Stimulated activated CD4-positive, alpha-beta T cell treated with anti-CD3 and anti-CD28 coated beads, Interleukin-2, amount 100 ng/mL, for 24 hours (primary cell): Measurements from ENCODE around the gene ID4.

ENCODE experiments used
- DNase-seq, 2 donors: peaks; one replicate each; pipeline ENCODE4 v3.0.0-alpha.2; 2020

ID4 gene

DNA sequence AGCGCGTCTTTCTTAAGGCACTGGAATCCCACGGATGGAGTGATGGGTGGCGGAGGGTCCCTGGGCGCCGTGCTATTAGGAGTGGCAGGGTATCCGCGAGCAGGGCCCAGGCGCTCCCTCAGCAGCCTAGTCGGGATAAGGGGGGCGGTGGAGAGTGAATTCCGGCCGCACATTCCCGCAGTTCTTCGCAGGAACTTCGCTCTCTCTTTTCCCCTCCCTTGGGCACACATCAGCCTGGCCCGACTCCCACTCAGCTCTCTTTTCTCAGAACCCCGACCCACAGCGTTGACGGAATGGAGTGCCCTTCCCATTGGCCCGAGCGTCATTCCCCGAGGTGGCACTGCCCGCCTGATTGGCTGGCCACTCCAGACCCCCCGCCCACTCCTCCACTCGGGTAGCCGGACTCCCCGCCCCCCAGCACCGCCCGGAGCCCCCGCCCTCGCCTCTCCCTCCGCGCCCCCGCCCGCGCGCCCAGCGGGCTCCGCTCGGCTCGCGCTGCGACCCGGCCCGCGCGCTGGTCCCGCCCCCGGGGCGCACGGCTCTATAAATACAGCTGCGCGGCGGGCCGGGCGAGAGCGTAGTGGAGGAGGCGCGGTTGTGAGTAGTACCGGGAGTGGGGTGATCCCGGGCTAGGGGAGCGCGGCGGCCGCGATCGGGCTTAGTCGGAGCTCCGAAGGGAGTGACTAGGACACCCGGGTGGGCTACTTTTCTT is at the start of gene ID4:
Gene ID4 (plus strand): TSS at position 572 of the 712 bp plus-strand sequence. CDS start 385 bp downstream, outside the sequence.
- DNase-seq, result peak in 1 of 2 donors; percentile 6

DNA sequence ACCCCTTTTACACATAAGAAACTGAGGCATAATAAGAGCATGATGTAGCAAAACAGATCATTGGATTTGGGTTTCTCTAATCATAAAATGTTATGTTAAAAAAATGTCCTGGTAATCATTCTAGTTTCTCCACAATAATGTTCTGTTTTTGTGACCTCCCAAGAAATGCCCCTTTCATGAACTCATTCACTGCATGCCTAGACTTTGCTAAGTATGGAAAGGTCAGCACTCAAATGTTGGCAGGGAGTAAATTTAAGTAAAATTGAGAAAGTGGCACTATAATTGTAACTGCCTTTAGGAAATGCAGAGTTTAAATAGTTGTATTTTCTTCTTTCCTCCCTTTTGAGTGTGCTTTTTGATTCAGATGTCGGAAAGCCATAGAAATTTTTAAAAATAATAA is 48.5 kb upstream of the ID4 start:
- no peak for DNase-seq

- no peak for DNase-seq
Measured at GRCh38 chr6:19789100-19789803, 47.9 kb upstream of the ID4 start.

- DNase-seq, result no peak
Measured at GRCh38 chr6:19791267-19791666, 45.9 kb upstream of the ID4 start.

DNA sequence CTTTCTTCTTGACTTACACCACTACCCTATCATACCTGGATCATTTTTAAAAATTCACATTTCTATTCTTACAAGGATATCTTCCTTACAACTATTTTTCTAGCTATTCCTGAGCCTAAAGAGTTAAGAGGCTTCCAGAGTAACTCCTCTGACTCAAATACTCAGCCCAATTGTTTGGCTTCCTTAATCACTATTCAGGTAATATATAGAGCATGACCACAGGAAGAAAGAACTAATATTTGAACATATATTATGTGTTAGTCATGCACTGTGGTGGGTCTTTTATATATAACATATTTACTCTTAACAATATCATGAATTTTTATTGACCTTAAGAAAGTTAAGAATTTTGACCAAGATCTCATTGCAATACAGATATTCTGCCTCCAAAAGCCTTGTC is 42.0 kb upstream of the ID4 start:
- DNase-seq, result no peak

DNA sequence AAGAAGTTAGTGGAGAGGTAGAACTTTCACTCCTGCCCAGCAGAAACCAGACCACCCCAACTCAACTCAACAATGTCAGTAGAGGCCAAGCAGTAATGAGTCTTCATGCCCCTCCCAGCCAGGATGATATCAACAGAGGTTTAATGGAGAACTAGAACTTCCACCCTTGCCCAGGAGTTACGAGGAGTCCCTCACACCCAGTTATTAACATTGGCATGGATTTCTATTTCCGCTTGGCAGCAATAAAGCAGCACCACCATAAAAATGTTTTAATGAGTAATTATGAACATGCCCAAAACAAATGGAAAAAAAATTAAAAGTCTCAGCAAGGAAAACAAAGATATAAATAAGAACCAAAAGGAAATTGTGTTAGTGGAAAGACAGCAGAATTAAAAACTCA is 40.7 kb upstream of the ID4 start:
- no peak for DNase-seq

- no peak for DNase-seq
Measured at GRCh38 chr6:19798362-19798761, 38.8 kb upstream of the ID4 start.

- no peak for DNase-seq
Measured at GRCh38 chr6:19802656-19803055, 34.5 kb upstream of the ID4 start.

- DNase-seq, result no peak
Measured at GRCh38 chr6:19803331-19804204, 33.6 kb upstream of the ID4 start.

- DNase-seq, result peak; percentile 50 to 82
Measured at GRCh38 chr6:19804205-19805128, 32.7 kb upstream of the ID4 start.

DNA sequence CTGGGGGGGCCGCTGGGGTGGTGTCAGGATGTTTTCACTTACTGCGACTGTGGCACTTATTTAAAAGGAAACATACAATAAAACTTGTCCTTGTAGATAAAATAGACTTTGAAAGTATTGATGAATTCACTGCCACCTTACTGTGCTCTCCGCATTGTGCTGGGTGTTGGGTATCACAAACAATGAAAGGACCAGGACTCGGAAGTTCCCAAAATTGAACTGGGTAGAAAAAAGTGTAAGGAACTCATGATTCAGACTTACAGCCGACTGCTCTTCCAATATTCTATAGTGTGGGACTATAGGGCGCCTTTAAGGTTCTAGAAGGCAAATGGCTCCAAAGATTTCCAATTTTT is 32.1 kb upstream of the ID4 start:
- no peak for DNase-seq

- DNase-seq, result no peak
Measured at GRCh38 chr6:19806971-19807396, 30.2 kb upstream of the ID4 start.

DNA sequence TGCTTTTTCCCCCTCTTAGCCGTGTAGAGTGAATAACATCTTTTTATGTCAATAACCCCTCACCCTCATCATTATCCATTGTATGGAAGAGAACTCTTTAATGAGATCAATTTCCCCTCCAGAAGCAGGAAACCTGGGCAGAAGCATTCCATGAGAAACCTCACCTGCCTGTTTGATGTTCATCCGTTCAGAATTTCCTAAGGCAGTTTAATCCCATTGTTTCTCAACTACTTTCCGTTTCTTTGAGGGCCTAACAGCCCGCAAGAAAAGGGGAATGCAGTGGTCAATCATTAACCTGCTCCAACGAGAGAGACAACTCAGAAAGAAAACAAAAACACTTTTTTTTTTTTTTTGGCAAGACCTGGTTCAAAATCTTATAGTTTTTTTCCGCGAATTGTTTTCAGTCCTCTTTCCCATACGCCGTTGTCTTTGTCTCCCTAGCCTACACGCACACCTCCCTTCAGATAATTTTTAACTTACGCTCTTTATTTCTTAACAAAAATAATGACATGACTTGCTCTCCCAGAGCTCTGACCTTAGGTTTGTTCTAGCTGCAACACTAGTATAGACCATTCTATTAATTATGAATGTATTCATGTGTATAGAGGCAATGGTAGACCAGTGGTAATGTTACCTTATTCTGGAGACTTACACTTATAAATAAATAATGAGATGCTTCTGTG is 25.6 kb upstream of the ID4 start:
- DNase-seq, result no peak

DNA sequence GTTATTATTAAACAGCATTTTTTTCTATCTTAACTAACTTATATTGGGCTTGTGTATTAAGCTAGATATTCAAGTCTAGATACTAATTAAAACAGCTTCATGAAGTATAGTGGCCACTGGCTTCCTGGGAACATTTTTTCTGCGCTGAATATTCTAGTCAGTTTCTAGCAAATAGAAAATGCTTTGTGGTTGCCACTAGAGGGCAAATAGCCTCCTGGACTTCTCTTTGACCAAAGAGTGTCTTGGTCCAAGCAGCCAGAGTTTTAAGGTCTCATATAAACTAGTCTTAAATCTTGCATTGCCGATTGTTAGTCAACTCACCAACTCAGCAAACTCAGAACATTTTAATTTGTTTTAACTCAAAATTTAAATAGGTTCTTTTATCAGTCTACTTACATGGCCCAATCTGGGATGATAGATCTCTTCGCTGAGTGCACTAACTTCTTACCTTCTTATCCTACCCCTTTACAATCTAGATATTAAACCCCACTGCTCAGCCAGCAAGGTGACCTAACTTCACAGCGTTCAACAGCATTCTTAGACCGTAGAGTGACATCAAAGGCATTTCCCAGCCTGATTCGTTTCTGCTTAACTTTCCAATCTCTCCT is 24.6 kb upstream of the ID4 start:
- DNase-seq, result no peak

DNA sequence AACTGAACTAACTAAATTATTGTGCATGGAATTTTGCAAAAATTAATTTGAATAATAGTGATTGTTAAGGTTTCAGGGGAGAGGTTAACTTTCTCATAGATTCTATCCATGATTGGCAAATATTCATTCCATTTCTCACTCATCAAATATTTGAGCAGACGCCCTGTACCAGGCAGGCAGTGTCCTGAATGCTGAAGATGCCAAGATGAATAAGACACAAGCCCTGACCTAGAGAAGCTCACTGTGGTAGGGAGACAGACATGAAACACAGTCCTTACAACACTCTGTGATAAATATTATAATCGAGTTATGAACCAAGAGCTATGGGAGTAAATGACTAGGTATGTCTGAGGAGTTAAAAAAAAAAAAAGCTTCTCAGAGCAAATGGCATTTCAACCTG is 18.4 kb upstream of the ID4 start:
- no peak for DNase-seq

DNA sequence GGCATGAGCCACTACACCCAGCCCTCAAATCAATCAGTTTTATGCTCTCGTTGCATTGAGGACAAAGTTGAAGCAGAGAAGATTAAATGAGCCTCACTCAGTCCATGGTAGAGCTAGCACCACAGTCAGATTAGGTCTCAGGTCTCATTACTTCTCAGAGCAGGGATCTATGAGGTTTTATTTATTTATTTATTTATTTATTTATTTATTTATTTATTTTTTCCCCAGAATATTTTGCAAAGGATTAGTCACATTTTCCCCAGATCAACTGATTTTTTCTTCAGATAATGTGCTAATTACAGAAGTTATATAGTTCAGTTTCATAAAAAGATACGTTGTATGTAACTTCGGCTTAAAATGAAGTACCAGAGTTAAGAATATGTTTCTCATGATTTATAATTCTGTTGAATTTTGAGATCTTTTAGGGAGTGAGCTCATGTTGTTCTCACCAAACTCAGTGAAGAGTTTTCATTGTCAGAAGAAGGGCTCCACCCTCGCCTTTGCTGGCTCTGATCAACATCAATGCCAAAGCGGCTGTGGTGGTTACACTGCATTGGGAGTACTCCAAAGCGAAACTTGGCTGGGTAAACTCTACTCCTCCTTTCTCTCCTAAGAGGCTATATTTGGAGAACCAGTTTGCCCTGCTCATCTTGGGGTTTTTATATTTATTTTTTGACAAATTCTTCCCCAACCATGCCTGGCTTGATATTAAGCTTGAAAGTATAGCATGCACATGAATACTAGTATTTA is 12.9 kb upstream of the ID4 start:
- DNase-seq, result no peak

- DNase-seq, result no peak
Measured at GRCh38 chr6:19827247-19827646, 9.9 kb upstream of the ID4 start.

- DNase-seq, result no peak
Measured at GRCh38 chr6:19827903-19828302, 9.3 kb upstream of the ID4 start.

- no peak for DNase-seq
Measured at GRCh38 chr6:19830171-19830570, 7.0 kb upstream of the ID4 start.

GRCh38 chr6:19831358-19831757 is 5.8 kb upstream of the ID4 start:
- no peak for DNase-seq

- no peak for DNase-seq
Measured at GRCh38 chr6:19833947-19834346, 3.2 kb upstream of the ID4 start.
